B cell (primary cell): ENCODE data around the gene ZEB1. TPM values are rescaled to one million over a fixed set of nuclear protein-coding genes. Genes with fewer than 3 reads are reported as not detected.

Experiments used
- ATAC-seq: fragments of 200-7000 bp; cut with Tn5 transposase; one replicate; pipeline ENCODE4 v1.10.0; 2021; ENCODE audit warnings: low read depth, mild to moderate bottlenecking, moderate number of reproducible peaks, moderate library complexity
- CTCF ChIA-PET: fragments of 350-600 bp; sonication (Branson Sonifier 250); formaldehyde crosslinking; loops from one replicate; lab custom pipeline; 2021; ENCODE audit warnings: antibody characterized with exemption, inconsistent platforms; lab: Charles Lee
- POLR2A ChIA-PET: fragments of 350-600 bp; sonication (Branson Sonifier 250); formaldehyde crosslinking; loops from one replicate; lab custom pipeline; 2021; ENCODE audit warnings: antibody characterized with exemption; lab: Charles Lee
- DNase-seq: peaks from one replicate; pipeline ENCODE4 v3.0.0; 2013
- H2AFZ ChIP-seq: 2 replicates; pipeline ENCODE4 v1.6.1; 2012; ENCODE audit warnings: mild to moderate bottlenecking, low read depth, low read length; ENCODE audit not compliant: insufficient read depth, poor library complexity, severe bottlenecking
- H3K27ac ChIP-seq, 2 donors: 1 replicate in 1 of 2; 2 replicates in 1 of 2; pipeline ENCODE4 v1.5.1; 2012 to 2013; ENCODE audit warnings: low read length in 2 of 2, mild to moderate bottlenecking in 2 of 2, moderate library complexity in 1 of 2
- H3K27me3 ChIP-seq, 4 experiments: fragments of 200-600 bp in 1 of 4; sonication (generic) in 1 of 4; replicated peaks in 1 of 4; 1 replicate in 2 of 4; 2 replicates in 2 of 4; pipeline versions ENCODE4 v1.6.1 to v1.7.0; 2013 to 2016; ENCODE audit warnings: low read length in 3 of 4, mild to moderate bottlenecking in 2 of 4, mixed read lengths in 1 of 4, moderate library complexity in 1 of 4; ENCODE audit not compliant: insufficient read depth in 4 of 4, control insufficient read depth in 3 of 4; ENCODE audit errors: control extremely low read depth in 1 of 4
- H3K36me3 ChIP-seq, 2 experiments: replicated peaks in 1 of 2; 1 replicate in 1 of 2; 2 replicates in 1 of 2; pipeline versions ENCODE4 v1.6.1 to v1.7.1; 2013; ENCODE audit warnings: low read length in 1 of 2; ENCODE audit not compliant: insufficient read depth in 2 of 2, control insufficient read depth in 1 of 2; ENCODE audit errors: control extremely low read depth in 1 of 2, extremely low read depth in 1 of 2
- H3K4me1 ChIP-seq, 2 donors: fragments of 200-600 bp in 1 of 2; sonication (generic) in 1 of 2; 1 replicate in 1 of 2; 2 replicates in 1 of 2; pipeline versions ENCODE4 v1.5.1 to v1.6.1; 2013 to 2017; ENCODE audit warnings: low read length in 2 of 2; ENCODE audit not compliant: control insufficient read depth in 2 of 2, insufficient read depth in 2 of 2
- H3K4me2 ChIP-seq: replicated peaks from 2 replicates; pipeline ENCODE3; 2012; ENCODE audit warnings: mild to moderate bottlenecking, low read depth, low read length; ENCODE audit not compliant: poor library complexity, severe bottlenecking
- H3K4me3 ChIP-seq, 5 experiments: fragments of 200-600 bp in 1 of 5; sonication (generic) in 1 of 5; 1 replicate in 3 of 5; 2 replicates in 2 of 5; pipeline versions ENCODE4 v1.5.1 to v1.7.0; 2011 to 2016; ENCODE audit warnings: low read length in 4 of 5, mild to moderate bottlenecking in 4 of 5, low read depth in 2 of 5, control low read depth in 1 of 5, moderate library complexity in 1 of 5; ENCODE audit not compliant: insufficient read depth in 1 of 5; ENCODE audit errors: control extremely low read depth in 1 of 5, extremely low read depth in 1 of 5
- H3K79me2 ChIP-seq: fragments of 200-600 bp; sonication (generic); one replicate; pipeline ENCODE4 v1.6.0; 2016; ENCODE audit warnings: low read length; ENCODE audit not compliant: control insufficient read depth, insufficient read depth
- H3K9ac ChIP-seq: fragments of 200-600 bp; sonication (generic); 2 replicates; pipeline ENCODE4 v1.6.1; 2017; ENCODE audit warnings: mild to moderate bottlenecking, low read length, moderate library complexity
- H3K9me3 ChIP-seq, 3 donors: one replicate each; pipeline versions ENCODE4 v1.6.1 to v1.7.1; 2013; ENCODE audit warnings: low read length in 2 of 3; ENCODE audit not compliant: control insufficient read depth in 2 of 3, insufficient read depth in 1 of 3; ENCODE audit errors: control extremely low read depth in 1 of 3
- H4K20me1 ChIP-seq: 2 replicates; pipeline ENCODE4 v1.6.0; 2012; ENCODE audit warnings: mild to moderate bottlenecking, low read length; ENCODE audit not compliant: insufficient read depth, control insufficient read depth, poor library complexity, severe bottlenecking
- H3K27ac Mint-ChIP-seq: one replicate; pipeline ENCODE4 v1.8.0; 2021; ENCODE audit warnings: mixed read lengths
- H3K27me3 Mint-ChIP-seq: one replicate; pipeline ENCODE4 v1.8.0; 2021; ENCODE audit warnings: mixed read lengths
- H3K4me1 Mint-ChIP-seq: one replicate; pipeline ENCODE4 v1.8.0; 2021; ENCODE audit warnings: mixed read lengths
- H3K4me3 Mint-ChIP-seq: one replicate; pipeline ENCODE4 v1.8.0; 2021; ENCODE audit warnings: mixed read lengths
- H3K9me3 Mint-ChIP-seq: one replicate; pipeline ENCODE4 v1.8.0; 2022; ENCODE audit warnings: mixed read lengths; ENCODE audit not compliant: insufficient read depth
- CTCF ChIP-seq: fragments of 200-600 bp; IDR thresholded peaks from one replicate; pipeline ENCODE4 v1.8.0; 2022; ENCODE audit warnings: antibody characterized with exemption, mild to moderate bottlenecking
- EZH2 ChIP-seq: IDR thresholded peaks from 2 replicates; pipeline ENCODE4 v1.6.1; 2012; ENCODE audit warnings: borderline replicate concordance, low read depth, mild to moderate bottlenecking, moderate library complexity, low read length; ENCODE audit not compliant: insufficient read depth, poor library complexity, severe bottlenecking
- WGBS: methylation state at CpG from one replicate; pipeline ENCODE4 v1.1.5; 2013; ENCODE audit warnings: missing lambda C conversion rate; ENCODE audit not compliant: insufficient coverage; 5-methylcytosine and 5-hydroxymethylcytosine counted together
- intact Hi-C: fragments of 100-400 bp; cut with micrococcal nuclease; formaldehyde crosslinking; loops from one replicate; pipeline ENCODE4 v1.10.0; 2022
- polyA plus RNA-seq: library from polyadenylated mRNA; depleted of rRNA; stranded (reverse); fragments of >200 nt; gene quantifications from 2 replicates; pipeline ENCODE4 v1.2.3, GENCODE V29; 2012
- total RNA-seq, 2 donors: library from RNA; stranded (reverse); fragments of 120-200 nt in 1 of 2; gene quantifications; 1 replicate in 1 of 2; 2 replicates in 1 of 2; pipeline versions ENCODE4 v1.2.3 to v1.2.4, GENCODE V29; 2013 to 2022

The ZEB1 gene
- total and polyA plus RNA-seq, 2 donors (not counting 1 experiment from before 2014, with no cell fraction given) = 11.2 to 96.7 TPM

- Histone ChIP-seq H3K27me3 (no peaks in the 10 kb centered on the region), H3K79me2 (no peaks in the 10 kb centered on the region), H3K9ac (no peak overlapping the region), H3K4me1 (no peaks in the 10 kb centered on the region), H3K36me3 (peaks cover 16 to 48% of the 10 kb centered on the region in 2 experiments), H4K20me1 (peaks cover 6% of the 10 kb centered on the region), H3K4me2 (no peak overlapping the region), H3K9me3 (peaks cover 8 to 15% (median 15%) of the 10 kb centered on the region in 3 donors), H3K27ac (no peak overlapping the region), H2AFZ (no peak overlapping the region), H3K4me3 (no peak overlapping the region)
- Mint-ChIP-seq H3K27ac (no peak overlapping the region), H3K27me3 (no peaks in the 10 kb centered on the region), H3K4me3 (no peak overlapping the region), H3K9me3 (peaks cover 25% of the 10 kb centered on the region), H3K4me1 (no peaks in the 10 kb centered on the region)
- 98% methylated on average over 5 of the region's 5 CpGs for WGBS
- ATAC-seq (no peak), DNase-seq (no peak)
- intact Hi-C loops = no loop called here
- ChIA-PET CTCF (no interaction called here), POLR2A (no interaction called here)
- TF ChIP-seq CTCF (no peak), EZH2 (no peak)
Measured at GRCh38 chr10:31508882-31509281, 189.9 kb downstream of the ZEB1 start.

GRCh38 chr10:31509989-31510388, 191.0 kb downstream of the ZEB1 start:
- Histone ChIP-seq H3K4me3 (no peak overlapping the region), H3K9me3 (peaks cover 5 to 15% (median 15%) of the 10 kb centered on the region in 3 donors), H3K79me2 (no peaks in the 10 kb centered on the region), H3K4me1 (no peaks in the 10 kb centered on the region), H3K36me3 (peaks cover 16 to 48% of the 10 kb centered on the region in 2 experiments), H3K4me2 (no peak overlapping the region), H3K27ac (no peak overlapping the region), H3K27me3 (no peaks in the 10 kb centered on the region), H2AFZ (no peak overlapping the region), H3K9ac (no peak overlapping the region), H4K20me1 (peaks cover 6% of the 10 kb centered on the region)
- no peak for ATAC-seq
- TF ChIP-seq CTCF (no peak), EZH2 (no peak)
- no peak overlapping the region for H3K27ac Mint-ChIP-seq
- ChIA-PET CTCF (no interaction called here), POLR2A (no interaction called here)
- DNase-seq = no peak
- no peak overlapping the region for H3K4me3 Mint-ChIP-seq
- no peaks in the 10 kb centered on the region for H3K4me1 Mint-ChIP-seq
- H3K27me3 Mint-ChIP-seq = no peaks in the 10 kb centered on the region
- peaks cover 15% of the 10 kb centered on the region for H3K9me3 Mint-ChIP-seq
- intact Hi-C loops = no loop called here
